ENCODE results near the gene P2RY2.

P2RY2 gene

GRCh38 chr11:73218106-73218829 is at the start of gene P2RY2:
TSS of gene P2RY2 (plus strand) at chr11:73218281. CDS start at chr11:73234160, 15,879 bp downstream.
- TF ChIP-seq CTCF (IDR thresholded peaks at IDR 0.05; ENCODE audit: borderline replicate concordance, control extremely low read depth, extremely low read depth, insufficient read depth, missing control alignments) = peak; percentile 41
- in situ Hi-C loops (cut with MboI; ENCODE audit: low sequenced_read_pairs, unreplicated experiment) = no loop called here
- DNase-seq (ENCODE audit: low spot score) = peak; percentile 72

- no peak for DNase-seq (ENCODE audit: low spot score)
- in situ Hi-C loops (cut with MboI; ENCODE audit: low sequenced_read_pairs, unreplicated experiment) = no loop called here
- TF ChIP-seq CTCF (IDR thresholded peaks at IDR 0.05; ENCODE audit: borderline replicate concordance, control extremely low read depth, extremely low read depth, insufficient read depth, missing control alignments) = no peak
Measured at GRCh38 chr11:73168925-73169579, 49.0 kb upstream of the P2RY2 start.

GRCh38 chr11:73170140-73170539 is 47.9 kb upstream of the P2RY2 start:
- no peak for DNase-seq (ENCODE audit: low spot score)
- in situ Hi-C loops (cut with MboI; ENCODE audit: low sequenced_read_pairs, unreplicated experiment) = loop anchor here (10.0 kb wide), 1 partner anchor 335 kb away; no protein-coding TSS in a partner anchor
- no peak for TF ChIP-seq CTCF (IDR thresholded peaks at IDR 0.05; ENCODE audit: borderline replicate concordance, control extremely low read depth, extremely low read depth, insufficient read depth, missing control alignments)

GRCh38 chr11:73171436-73172161 is 46.5 kb upstream of the P2RY2 start:
- in situ Hi-C loops (cut with MboI; ENCODE audit: low sequenced_read_pairs, unreplicated experiment) = loop anchor here (10.0 kb wide), 1 partner anchor 337 kb away; no protein-coding TSS in a partner anchor
- no peak for TF ChIP-seq CTCF (IDR thresholded peaks at IDR 0.05; ENCODE audit: borderline replicate concordance, control extremely low read depth, extremely low read depth, insufficient read depth, missing control alignments)
- DNase-seq (ENCODE audit: low spot score) = no peak

- DNase-seq (ENCODE audit: low spot score) = no peak
- TF ChIP-seq CTCF (IDR thresholded peaks at IDR 0.05; ENCODE audit: borderline replicate concordance, control extremely low read depth, extremely low read depth, insufficient read depth, missing control alignments) = no peak
- in situ Hi-C loops (cut with MboI; ENCODE audit: low sequenced_read_pairs, unreplicated experiment) = loop anchor here (10.0 kb wide), 1 partner anchor 338 kb away; no protein-coding TSS in a partner anchor
Measured at GRCh38 chr11:73172992-73173656, 45.0 kb upstream of the P2RY2 start.

Data from GM13976 (cell line).